Stimulated activated naive CD8-positive, alpha-beta T cell treated with anti-CD3 and anti-CD28 coated beads, Interleukin-15, Interleukin-2, amounts not matched to agents 100 ng/mL and 50 ng/mL, for 24 hours (primary cell): ENCODE results near the gene TRIM63.

Experiments used
- H3K27ac Mint-ChIP-seq: one replicate; pipeline ENCODE4 v1.8.0; 2021; ENCODE audit warnings: mild to moderate bottlenecking, mixed read lengths
- H3K27me3 Mint-ChIP-seq: one replicate; pipeline ENCODE4 v1.8.0; 2021; ENCODE audit warnings: mixed read lengths
- H3K36me3 Mint-ChIP-seq: one replicate; pipeline ENCODE4 v1.8.0; 2021; ENCODE audit warnings: low read depth, mixed read lengths
- H3K4me1 Mint-ChIP-seq: one replicate; pipeline ENCODE4 v1.8.0; 2021; ENCODE audit warnings: low read depth, mixed read lengths
- H3K4me3 Mint-ChIP-seq: one replicate; pipeline ENCODE4 v1.8.0; 2021; ENCODE audit warnings: mild to moderate bottlenecking, mixed read lengths
- H3K9me3 Mint-ChIP-seq: one replicate; pipeline ENCODE4 v1.8.0; 2021; ENCODE audit warnings: mixed read lengths

Gene TRIM63

DNA sequence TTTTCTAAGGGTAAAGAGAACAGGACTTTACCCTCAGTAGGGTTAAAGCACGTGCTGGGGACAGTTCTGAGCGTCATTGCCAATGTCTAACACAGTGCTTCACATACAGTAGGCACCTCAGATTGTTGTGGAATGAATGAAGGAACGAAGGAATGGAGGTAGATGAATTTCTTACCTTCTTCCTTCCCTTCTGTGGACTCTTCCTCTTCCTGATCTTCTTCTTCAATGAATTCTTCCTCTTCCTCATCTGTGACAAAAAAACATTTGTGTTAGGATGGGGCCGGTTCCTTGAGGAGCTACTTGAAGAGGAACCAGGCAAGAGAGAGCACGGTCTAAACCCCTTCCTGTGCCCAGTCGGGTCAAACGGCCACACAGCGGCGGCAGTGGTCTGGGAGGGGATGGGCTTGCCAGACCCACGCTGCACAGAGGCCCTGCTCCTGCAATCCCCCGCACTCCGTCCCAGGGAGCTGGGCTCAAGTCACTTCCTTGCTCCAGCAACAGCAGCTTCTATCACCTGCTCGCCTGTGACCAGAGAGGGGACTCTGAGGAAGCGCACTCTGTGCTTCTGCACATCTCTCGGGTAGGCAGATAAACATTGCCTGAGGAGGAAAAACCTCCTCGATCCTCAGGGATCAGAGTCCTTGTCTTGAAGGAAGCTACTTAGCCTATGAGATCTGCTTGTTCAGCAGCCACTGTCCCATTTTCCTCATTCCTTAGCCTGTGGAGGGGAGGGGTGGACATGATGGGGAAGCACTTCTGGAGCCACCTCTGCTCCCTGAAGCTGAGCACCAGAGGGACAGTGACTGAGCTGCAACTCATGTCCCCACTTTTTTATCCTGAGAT is 13.5 kb downstream of the TRIM63 start:
- no peak overlapping the region for H3K27ac Mint-ChIP-seq
- H3K4me3 Mint-ChIP-seq = no peak overlapping the region
- H3K9me3 Mint-ChIP-seq = no peaks in the 10 kb centered on the region
- H3K4me1 Mint-ChIP-seq = no peaks in the 10 kb centered on the region
- peaks cover 52% of the 10 kb centered on the region for H3K27me3 Mint-ChIP-seq
- no peaks in the 10 kb centered on the region for H3K36me3 Mint-ChIP-seq

DNA sequence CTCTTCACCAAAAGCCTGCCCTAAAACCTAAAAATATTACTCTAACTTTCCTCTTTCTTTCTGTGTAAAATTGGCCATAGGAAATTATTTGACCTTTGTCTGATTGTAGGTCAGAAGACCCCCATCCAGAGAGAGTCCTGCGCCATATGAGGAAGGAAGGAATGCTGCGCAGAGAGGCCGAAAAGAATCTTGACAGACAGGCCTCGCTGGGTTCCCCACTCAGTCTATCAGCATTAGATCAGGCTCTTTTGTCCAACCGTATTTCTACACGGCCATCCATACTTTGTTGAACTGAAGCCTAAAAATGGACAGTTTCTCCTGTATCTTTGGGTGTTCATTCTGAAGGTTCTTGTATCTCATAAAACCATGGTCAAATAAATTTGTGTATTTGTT is 17.2 kb downstream of the TRIM63 start:
- Mint-ChIP-seq H3K27ac (no peak overlapping the region), H3K9me3 (no peaks in the 10 kb centered on the region), H3K36me3 (no peaks in the 10 kb centered on the region), H3K4me3 (no peak overlapping the region), H3K4me1 (no peaks in the 10 kb centered on the region), H3K27me3 (peaks cover 69% of the 10 kb centered on the region)

DNA sequence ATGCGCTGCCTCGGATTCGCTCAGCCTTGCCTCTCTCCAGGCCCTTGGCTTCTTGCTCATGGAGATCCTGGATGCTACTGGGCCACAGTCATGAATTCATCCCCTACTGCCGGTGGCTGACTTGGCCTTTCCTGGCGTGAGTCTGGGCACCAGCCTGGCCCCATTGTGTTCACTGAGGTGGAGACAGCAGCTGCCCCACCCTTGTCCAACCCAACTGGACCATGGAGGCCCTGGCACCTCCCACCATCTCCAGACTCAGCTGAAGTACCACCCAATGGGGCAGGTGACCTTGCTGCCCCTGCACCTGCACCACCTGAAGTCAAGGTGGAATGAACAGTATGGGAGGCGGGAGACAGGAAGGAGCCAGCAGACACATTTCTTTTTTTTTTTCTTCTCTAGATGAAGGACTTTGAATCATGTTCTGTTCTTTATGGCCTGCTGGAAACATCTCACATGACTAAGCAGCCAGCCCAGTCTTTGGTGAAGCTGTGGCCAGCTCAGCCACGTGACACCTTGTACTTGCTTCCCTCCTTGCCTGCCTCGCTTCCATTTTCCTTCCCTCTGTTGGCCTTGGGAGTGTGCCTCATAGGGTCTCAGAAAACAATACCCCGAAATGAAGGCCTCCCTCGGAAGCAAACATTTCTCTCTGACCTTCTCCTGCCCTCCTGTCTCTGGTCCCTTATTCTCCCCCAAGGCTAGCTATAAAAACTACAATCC is 17.7 kb downstream of the TRIM63 start:
- Mint-ChIP-seq H3K9me3 (no peaks in the 10 kb centered on the region), H3K36me3 (no peaks in the 10 kb centered on the region), H3K4me1 (no peaks in the 10 kb centered on the region), H3K4me3 (no peak overlapping the region), H3K27ac (no peak overlapping the region), H3K27me3 (peaks cover 70% of the 10 kb centered on the region)

DNA sequence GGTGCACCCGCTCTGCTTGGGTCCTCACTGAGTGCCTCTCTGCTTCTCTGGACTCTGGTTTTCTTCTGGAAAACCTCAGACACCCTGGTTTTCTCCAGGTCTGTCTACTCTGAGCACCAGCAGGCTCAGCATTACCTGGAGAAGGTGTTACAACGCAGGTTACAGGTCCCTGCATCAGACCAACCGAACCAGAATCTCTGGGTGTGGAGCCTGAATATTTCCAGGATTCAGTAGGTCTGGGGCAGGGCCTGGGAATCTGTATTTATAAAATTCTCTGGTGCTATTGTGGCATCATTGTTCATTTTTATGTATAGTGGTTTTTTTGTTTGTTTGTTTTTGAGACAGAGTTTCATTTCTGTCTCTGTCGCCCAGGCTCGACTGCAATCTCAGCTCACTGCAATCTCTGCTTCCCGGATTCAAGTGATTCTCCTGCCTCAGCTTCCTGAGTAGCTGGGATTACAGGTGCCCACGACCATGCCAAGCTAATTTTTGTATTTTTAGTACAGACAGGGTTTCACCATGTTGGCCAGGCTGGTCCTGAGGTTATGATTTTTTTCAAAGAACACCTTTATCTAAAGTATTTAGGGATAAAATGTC is 20.1 kb downstream of the TRIM63 start:
- H3K9me3 Mint-ChIP-seq = no peaks in the 10 kb centered on the region
- H3K4me3 Mint-ChIP-seq = no peak overlapping the region
- H3K36me3 Mint-ChIP-seq = no peaks in the 10 kb centered on the region
- no peak overlapping the region for H3K27ac Mint-ChIP-seq
- peaks cover 72% of the 10 kb centered on the region for H3K27me3 Mint-ChIP-seq
- no peaks in the 10 kb centered on the region for H3K4me1 Mint-ChIP-seq

DNA sequence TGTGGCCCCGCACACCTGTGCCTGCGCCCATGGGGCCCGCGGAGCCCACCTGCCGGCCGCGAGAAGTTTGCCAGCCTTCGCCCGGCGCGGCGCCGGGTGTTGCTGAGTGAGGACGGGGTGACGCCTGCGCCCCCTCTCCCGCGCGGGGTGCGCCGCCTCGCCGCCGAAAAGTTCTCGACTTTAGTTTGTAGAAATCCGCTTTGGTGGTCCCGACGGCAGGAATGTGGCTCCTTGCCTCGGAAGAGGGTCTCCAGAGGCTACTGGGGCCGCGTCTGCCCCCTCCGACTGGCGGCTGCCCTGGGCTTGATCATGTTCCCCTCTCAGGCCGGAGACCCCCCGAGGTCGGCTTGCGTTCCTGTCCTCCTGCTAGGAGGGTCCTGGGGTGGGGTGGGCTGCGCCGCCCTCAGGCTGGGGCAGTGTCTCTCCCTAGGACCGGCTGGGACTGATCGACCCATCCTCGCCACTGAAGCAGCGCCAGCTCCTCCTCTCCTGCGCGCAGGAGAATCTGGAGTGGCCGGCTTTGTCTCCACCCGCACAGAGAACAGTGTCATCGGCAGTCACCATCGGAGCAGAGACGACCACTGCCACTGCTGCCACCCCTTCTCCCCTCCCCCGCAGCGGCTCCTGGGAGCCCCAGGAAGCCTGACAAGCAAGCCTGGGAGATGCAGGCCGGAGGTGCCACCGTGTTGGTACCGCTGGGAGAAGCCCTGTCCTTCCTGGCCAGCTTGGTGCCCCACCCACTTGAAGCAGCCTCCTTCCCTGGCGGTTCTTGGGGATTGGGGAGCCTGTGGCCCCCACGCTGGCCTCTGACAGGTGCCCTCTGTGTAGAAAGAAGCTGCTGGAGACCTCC is 21.0 kb downstream of the TRIM63 start:
- peaks cover 66% of the 10 kb centered on the region for H3K27me3 Mint-ChIP-seq
- no peak overlapping the region for H3K4me3 Mint-ChIP-seq
- no peaks in the 10 kb centered on the region for H3K36me3 Mint-ChIP-seq
- H3K27ac Mint-ChIP-seq = no peak overlapping the region
- H3K4me1 Mint-ChIP-seq = no peaks in the 10 kb centered on the region
- H3K9me3 Mint-ChIP-seq = no peaks in the 10 kb centered on the region

DNA sequence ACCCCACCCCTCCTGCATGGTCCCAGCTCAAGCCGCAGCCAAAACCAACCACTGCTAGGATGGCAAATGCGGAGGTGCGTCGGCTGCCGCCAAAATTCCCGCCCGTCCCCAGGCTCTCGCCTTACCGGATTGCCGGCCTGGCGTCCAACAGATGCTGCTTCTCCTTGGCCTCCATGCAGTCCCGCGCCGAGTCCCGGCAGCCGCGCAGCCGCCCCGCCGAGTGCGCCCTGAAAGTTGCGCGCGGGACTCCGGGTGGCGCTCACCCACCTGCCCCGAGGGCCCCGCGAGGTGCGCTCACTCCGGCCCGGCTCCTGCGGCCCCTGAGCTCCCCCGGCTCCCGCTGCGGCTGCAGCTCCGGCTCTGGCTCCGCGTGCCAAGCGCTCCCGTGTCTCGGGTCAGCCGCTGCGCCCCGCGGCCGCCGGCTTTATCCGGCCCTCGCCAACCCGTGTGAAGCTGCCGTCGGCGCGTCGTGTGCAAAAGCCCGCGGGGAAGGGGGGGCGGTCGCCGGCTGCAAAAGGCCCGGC is 21.6 kb downstream of the TRIM63 start, which contains the start of gene SLC30A2:
SLC30A2 (minus strand) TSS at position 397 of the 524 bp plus-strand sequence; CDS start at position 175, 222 bp downstream.
- H3K4me3 Mint-ChIP-seq = no peak within 1 kb of the TSS
- no peaks in the 10 kb centered on the region for H3K4me1 Mint-ChIP-seq
- H3K27me3 Mint-ChIP-seq = peaks cover 60% of the 10 kb centered on the region
- H3K9me3 Mint-ChIP-seq = no peaks in the 10 kb centered on the region
- H3K27ac Mint-ChIP-seq = no peak within 1 kb of the TSS
- no peaks in the 10 kb centered on the region for H3K36me3 Mint-ChIP-seq

DNA sequence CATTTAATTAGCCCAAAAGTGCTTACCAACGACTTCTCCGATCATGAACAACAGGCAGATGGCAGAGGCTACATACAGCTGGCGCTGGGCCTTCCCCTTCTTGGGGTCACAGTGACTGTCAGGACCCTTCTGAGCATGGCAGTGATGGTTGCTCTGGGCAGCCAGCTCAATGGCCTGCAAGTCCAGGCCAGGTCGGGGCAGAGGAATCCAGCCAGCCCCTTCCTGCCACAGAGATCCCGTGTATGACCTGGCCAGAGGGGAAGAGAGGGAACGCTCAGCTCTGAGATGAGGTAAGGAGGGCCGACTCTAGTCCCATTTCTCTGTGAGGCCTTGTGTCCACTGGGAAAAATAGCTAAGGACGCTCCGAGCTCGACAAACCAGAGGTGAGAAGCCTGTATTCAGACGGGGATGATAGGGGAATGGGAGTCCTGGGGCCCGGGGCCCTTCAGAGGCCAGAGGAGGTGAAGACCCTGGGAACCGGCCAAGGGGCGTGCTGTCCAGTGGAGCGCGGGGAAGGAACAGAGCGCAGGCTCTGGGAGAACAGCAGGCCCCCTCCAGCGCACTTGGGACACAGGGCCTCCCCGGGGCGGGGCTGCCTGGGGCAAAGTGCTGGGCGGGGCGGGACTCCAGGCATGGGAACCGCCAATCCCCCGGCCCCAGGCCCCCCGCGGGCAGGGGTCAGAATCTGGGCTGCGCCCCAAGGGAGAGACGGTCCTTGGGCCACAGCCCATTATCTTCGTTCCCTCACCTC is 22.3 kb downstream of the TRIM63 start:
- Mint-ChIP-seq H3K36me3 (no peaks in the 10 kb centered on the region), H3K9me3 (no peaks in the 10 kb centered on the region), H3K4me1 (no peaks in the 10 kb centered on the region), H3K4me3 (no peak overlapping the region), H3K27me3 (peaks cover 55% of the 10 kb centered on the region), H3K27ac (no peak overlapping the region)

DNA sequence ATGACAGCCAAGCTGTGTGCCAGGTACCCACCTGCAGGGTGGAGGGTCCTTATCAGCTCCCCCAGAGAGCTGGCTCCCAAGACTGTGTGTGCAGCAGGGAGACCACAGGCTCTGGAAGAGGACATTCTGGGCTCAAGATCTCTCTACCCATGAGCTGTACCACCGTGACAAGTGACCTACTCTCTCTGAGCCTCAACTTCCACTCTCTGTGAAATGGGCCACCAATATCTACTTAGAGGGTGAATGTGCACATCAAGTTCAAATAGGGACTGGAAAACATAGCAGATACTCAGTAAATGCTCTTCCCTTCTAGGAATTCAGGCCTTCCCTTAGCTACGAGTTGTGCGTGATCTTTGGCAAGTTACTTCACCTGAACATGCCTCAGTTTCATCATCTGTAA is 23.0 kb downstream of the TRIM63 start:
- no peak overlapping the region for H3K4me3 Mint-ChIP-seq
- no peak overlapping the region for H3K27ac Mint-ChIP-seq
- no peaks in the 10 kb centered on the region for H3K4me1 Mint-ChIP-seq
- no peaks in the 10 kb centered on the region for H3K36me3 Mint-ChIP-seq
- H3K27me3 Mint-ChIP-seq = peaks cover 51% of the 10 kb centered on the region
- no peaks in the 10 kb centered on the region for H3K9me3 Mint-ChIP-seq

DNA sequence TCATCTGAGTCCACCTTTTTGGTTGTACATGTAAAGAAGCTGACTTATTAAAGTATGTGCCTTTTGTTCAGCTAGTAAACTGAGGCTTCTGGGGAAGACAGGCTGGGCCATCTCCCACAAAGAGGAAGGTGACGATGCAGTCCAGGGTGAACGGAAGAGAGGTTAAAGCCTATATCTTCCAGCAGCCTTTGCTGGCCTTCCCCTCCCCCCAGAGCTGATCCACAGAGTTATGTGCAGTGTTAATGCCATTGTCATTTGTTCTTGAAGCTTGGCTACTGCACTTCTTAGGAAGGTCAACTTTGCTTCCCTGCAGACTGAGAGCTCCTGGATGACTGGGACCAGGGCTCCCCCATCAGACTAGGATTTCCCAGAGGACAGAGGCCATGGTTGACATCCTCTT is 23.7 kb downstream of the TRIM63 start:
- Mint-ChIP-seq H3K4me3 (no peak overlapping the region), H3K36me3 (no peaks in the 10 kb centered on the region), H3K27ac (no peak overlapping the region), H3K4me1 (no peaks in the 10 kb centered on the region), H3K9me3 (no peaks in the 10 kb centered on the region), H3K27me3 (peaks cover 47% of the 10 kb centered on the region)

DNA sequence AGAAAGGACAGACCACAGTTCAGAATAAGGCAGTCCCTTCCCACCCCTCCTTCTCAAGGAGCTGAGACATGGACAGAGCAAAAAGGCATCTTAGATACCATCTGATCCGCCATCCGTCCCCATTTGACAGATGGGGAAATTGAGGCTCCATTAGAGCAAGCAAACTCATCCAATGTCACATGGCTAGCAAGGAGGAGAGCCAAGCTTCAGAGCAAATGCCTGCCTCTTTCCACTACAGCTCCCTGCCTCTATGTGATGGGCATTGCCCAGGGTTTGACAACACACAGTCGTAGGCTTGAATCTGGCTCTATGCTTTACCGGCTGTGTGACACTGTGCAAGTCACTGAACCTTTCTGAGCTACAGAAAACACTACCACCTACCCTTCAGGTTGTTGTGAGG is 25.5 kb downstream of the TRIM63 start:
- Mint-ChIP-seq H3K4me3 (no peak overlapping the region), H3K9me3 (no peaks in the 10 kb centered on the region), H3K27ac (no peak overlapping the region), H3K27me3 (peaks cover 30% of the 10 kb centered on the region), H3K36me3 (no peaks in the 10 kb centered on the region), H3K4me1 (no peaks in the 10 kb centered on the region)

DNA sequence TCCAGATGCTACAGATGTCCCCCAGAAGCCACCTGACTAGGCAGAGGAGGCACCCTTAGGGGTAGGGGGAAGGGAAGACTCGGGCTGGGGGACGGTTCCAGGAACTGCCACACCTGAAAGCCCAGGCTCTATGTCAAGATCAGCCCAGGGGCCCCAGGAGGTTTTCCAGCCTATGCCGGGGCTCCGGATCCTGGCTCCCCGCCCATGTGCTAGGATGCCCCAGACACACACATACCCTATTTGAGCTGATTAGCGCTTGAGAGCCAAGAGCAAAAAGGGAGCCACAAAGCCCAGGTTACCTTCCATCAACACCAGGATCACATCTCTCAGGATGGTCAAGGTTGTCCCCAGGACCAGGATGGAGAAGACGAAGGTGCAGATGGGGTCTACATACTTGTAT is 26.0 kb downstream of the TRIM63 start:
- H3K4me3 Mint-ChIP-seq = no peak overlapping the region
- no peaks in the 10 kb centered on the region for H3K36me3 Mint-ChIP-seq
- H3K27ac Mint-ChIP-seq = no peak overlapping the region
- H3K4me1 Mint-ChIP-seq = peaks cover 4% of the 10 kb centered on the region
- no peaks in the 10 kb centered on the region for H3K9me3 Mint-ChIP-seq
- peaks cover 26% of the 10 kb centered on the region for H3K27me3 Mint-ChIP-seq

DNA sequence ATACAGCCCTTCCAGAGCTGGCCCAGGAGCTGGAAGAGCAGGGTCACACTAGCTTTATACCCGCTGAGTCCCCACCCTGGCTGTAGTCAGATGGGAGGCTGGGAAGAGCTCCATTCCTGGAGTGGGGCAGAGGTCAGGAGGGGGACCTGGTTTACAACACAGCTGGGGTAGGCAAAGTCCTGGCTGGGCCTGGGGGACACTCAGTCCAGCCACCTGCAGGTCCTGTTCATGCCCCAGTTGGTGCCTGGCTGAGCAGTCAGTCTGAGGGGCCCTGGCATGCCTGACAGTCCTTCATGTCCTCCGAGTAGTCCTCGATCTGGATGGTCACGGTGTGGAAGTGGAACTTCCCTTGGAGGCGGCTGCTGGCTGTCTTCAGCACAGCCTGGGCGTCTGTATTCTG is 28.5 kb downstream of the TRIM63 start:
- no peak overlapping the region for H3K27ac Mint-ChIP-seq
- no peak overlapping the region for H3K4me3 Mint-ChIP-seq
- no peaks in the 10 kb centered on the region for H3K9me3 Mint-ChIP-seq
- peaks cover 10% of the 10 kb centered on the region for H3K4me1 Mint-ChIP-seq
- H3K36me3 Mint-ChIP-seq = no peaks in the 10 kb centered on the region
- H3K27me3 Mint-ChIP-seq = peaks cover 8% of the 10 kb centered on the region

DNA sequence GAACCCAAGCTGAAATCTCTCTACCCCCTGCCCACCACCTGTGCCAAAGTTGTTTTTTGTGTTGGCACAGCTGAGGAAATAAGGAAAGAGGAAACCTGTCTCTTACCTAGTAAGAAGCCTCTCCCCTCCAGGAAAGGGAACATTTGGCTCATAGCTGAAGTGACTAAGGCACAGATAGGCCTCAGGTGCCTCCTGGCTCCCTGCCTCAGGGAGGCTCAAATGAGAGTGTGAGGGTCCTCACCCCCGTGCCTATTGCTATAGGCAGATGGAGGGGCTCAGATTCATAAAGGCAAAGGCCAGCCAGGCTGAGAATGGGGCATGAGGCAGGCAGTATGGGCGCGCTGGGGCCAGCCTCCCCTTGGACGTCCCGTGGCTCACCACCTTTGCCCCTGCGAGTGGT is 29.0 kb downstream of the TRIM63 start:
- peaks cover 5% of the 10 kb centered on the region for H3K27me3 Mint-ChIP-seq
- H3K4me1 Mint-ChIP-seq = peaks cover 10% of the 10 kb centered on the region
- no peak overlapping the region for H3K4me3 Mint-ChIP-seq
- no peak overlapping the region for H3K27ac Mint-ChIP-seq
- no peaks in the 10 kb centered on the region for H3K36me3 Mint-ChIP-seq
- H3K9me3 Mint-ChIP-seq = no peaks in the 10 kb centered on the region

DNA sequence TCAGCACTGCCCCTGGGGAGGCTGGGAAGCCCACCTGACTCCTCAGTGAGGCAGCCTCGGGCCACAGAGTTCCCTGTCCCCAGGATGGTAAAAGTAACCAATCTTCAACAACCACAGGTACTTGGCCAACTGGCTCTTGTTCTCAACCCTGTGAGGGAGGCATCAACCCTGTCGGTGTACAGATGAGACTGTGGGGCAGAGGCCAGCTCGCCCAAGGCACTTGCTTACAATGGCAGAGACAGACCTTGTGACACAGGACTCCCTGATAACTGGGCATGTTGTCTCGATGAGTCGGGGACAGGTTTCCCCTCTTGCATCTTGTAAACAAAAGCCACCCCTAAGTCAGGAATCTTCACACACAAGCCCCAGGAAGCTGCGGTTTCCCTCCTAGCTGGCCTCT is 29.5 kb downstream of the TRIM63 start:
- H3K36me3 Mint-ChIP-seq = no peaks in the 10 kb centered on the region
- H3K4me3 Mint-ChIP-seq = no peak overlapping the region
- no peak overlapping the region for H3K27ac Mint-ChIP-seq
- no peaks in the 10 kb centered on the region for H3K27me3 Mint-ChIP-seq
- peaks cover 10% of the 10 kb centered on the region for H3K4me1 Mint-ChIP-seq
- H3K9me3 Mint-ChIP-seq = no peaks in the 10 kb centered on the region
